Endothelial cell of umbilical vein (primary cell): ENCODE measurements around the gene ZFAND6. TPM values are rescaled to one million over a fixed set of nuclear protein-coding genes. Genes with fewer than 3 reads are reported as not detected.

ENCODE experiments used
- BruUV-seq: library from RNA; stranded (reverse); fragments of 400-500 nt; replicated peaks from 2 replicates; lab custom pipeline; 2021; lab: Mats Ljungman, UMichigan
- CTCF ChIA-PET: fragments of 300-600, 350-600 bp; sonication (Branson Sonifier 250); formaldehyde crosslinking; loops from one replicate; lab custom pipeline; 2021; ENCODE audit warnings: antibody characterized with exemption, inconsistent platforms; lab: Charles Lee
- POLR2A ChIA-PET: fragments of 300-600, 350-600 bp; sonication (Branson Sonifier 250); formaldehyde crosslinking; loops from one replicate; lab custom pipeline; 2021; ENCODE audit warnings: antibody characterized with exemption, inconsistent platforms; lab: Charles Lee
- DNase-seq: peaks from one replicate; pipeline ENCODE4 v3.0.0-alpha.2; 2011; ENCODE audit warnings: low read depth, low spot score
- FAIRE-seq: peaks from 2 replicates; lab custom pipeline; 2011; peaks lifted over from hg19 to GRCh38; lab: Jason Lieb, UNC
- H2AFZ ChIP-seq: 2 replicates; pipeline ENCODE4 v1.6.0; 2012; ENCODE audit warnings: low read depth, low read length, control low read depth, inconsistent platforms
- H3K27ac ChIP-seq: 2 replicates; pipeline ENCODE4 v1.5.1; 2011; ENCODE audit warnings: low read depth, mild to moderate bottlenecking, control low read depth, low read length, moderate library complexity; ENCODE audit not compliant: insufficient read depth
- H3K27me3 ChIP-seq, 2 experiments: 2 replicates each; pipeline versions ENCODE4 v1.6.0 to v1.6.1; 2011; ENCODE audit warnings: low read length in 2 of 2, mixed read lengths in 1 of 2; ENCODE audit not compliant: control insufficient read depth in 2 of 2, insufficient read depth in 2 of 2
- H3K36me3 ChIP-seq, 2 experiments: 2 replicates in 1 of 2; 3 replicates in 1 of 2; pipeline ENCODE4 v1.5.1; 2011; ENCODE audit warnings: low read length in 2 of 2, mild to moderate bottlenecking in 1 of 2, moderate library complexity in 1 of 2; ENCODE audit not compliant: control insufficient read depth in 2 of 2, insufficient read depth in 2 of 2; ENCODE audit errors: extremely low read depth in 1 of 2
- H3K4me1 ChIP-seq: 3 replicates; pipeline ENCODE4 v1.5.1; 2011; ENCODE audit warnings: mild to moderate bottlenecking, low read length; ENCODE audit not compliant: control insufficient read depth, insufficient read depth; ENCODE audit errors: extremely low read depth
- H3K4me2 ChIP-seq: 2 replicates; pipeline ENCODE4 v1.6.1; 2011; ENCODE audit warnings: low read length, control low read depth, mixed read lengths; ENCODE audit not compliant: insufficient read depth
- H3K4me3 ChIP-seq, 3 experiments: fragments of 200-600 bp in 1 of 3; sonication (generic), shearing (Covaris generic) in 1 of 3; replicated peaks in 1 of 3; 2 replicates each; pipeline ENCODE4 v1.5.1; 2011 to 2016; ENCODE audit warnings: control low read depth in 3 of 3, low read length in 3 of 3, mild to moderate bottlenecking in 2 of 3, inconsistent platforms in 1 of 3, low read depth in 1 of 3, moderate library complexity in 1 of 3; ENCODE audit not compliant: insufficient read depth in 1 of 3
- H3K79me2 ChIP-seq: 2 replicates; pipeline ENCODE4 v1.6.0; 2012; ENCODE audit warnings: low read length, inconsistent platforms; ENCODE audit not compliant: control insufficient read depth, insufficient read depth
- H3K9ac ChIP-seq: replicated peaks from 2 replicates; pipeline ENCODE3; 2011; ENCODE audit warnings: low read length, control low read depth; ENCODE audit not compliant: insufficient read depth; ENCODE audit errors: extremely low read depth
- H3K9me1 ChIP-seq: replicated peaks from 3 replicates; pipeline ENCODE4 v1.6.0; 2011; ENCODE audit warnings: mild to moderate bottlenecking, low read length; ENCODE audit not compliant: control insufficient read depth, insufficient read depth; ENCODE audit errors: extremely low read depth
- H3K9me3 ChIP-seq: replicated peaks from 2 replicates; pipeline ENCODE4 v1.5.1; 2012; ENCODE audit warnings: low read length, inconsistent platforms; ENCODE audit not compliant: control insufficient read depth, insufficient read depth
- H4K20me1 ChIP-seq: replicated peaks from 2 replicates; pipeline ENCODE3; 2011; ENCODE audit warnings: mild to moderate bottlenecking, low read length; ENCODE audit not compliant: control insufficient read depth, insufficient read depth; ENCODE audit errors: extremely low read depth
- EZH2 ChIP-seq: IDR thresholded peaks from 2 replicates; pipeline ENCODE4 v1.6.1; 2012; ENCODE audit warnings: borderline replicate concordance, low read depth, mild to moderate bottlenecking, moderate library complexity, low read length, inconsistent platforms; ENCODE audit not compliant: severe bottlenecking
- FOS ChIP-seq: IDR thresholded peaks from 2 replicates; pipeline ENCODE4 v1.6.1; 2011; ENCODE audit warnings: mild to moderate bottlenecking, low read length, moderate library complexity, borderline replicate concordance; ENCODE audit not compliant: insufficient read depth
- GATA2 ChIP-seq: IDR thresholded peaks from 2 replicates; pipeline ENCODE4 v1.7.0; 2011; ENCODE audit warnings: low read depth, mild to moderate bottlenecking, moderate library complexity, mixed read lengths, low read length; ENCODE audit not compliant: insufficient read length, insufficient read depth
- JUN ChIP-seq: IDR thresholded peaks from 2 replicates; pipeline ENCODE4 v1.6.1; 2011; ENCODE audit warnings: borderline replicate concordance, low read depth; ENCODE audit not compliant: insufficient read length, insufficient read depth
- MAX ChIP-seq: IDR thresholded peaks from 2 replicates; pipeline ENCODE4 v1.6.1; 2011; ENCODE audit not compliant: insufficient read depth, insufficient read length
- MYC ChIP-seq: IDR thresholded peaks from one replicate; pipeline ENCODE4 v1.6.1; 2011; ENCODE audit warnings: mild to moderate bottlenecking, low read depth, low read length
- POLR2A ChIP-seq: IDR thresholded peaks from 2 replicates; pipeline ENCODE4 v1.6.1; 2012; ENCODE audit warnings: low read depth, mild to moderate bottlenecking, control low read depth, low read length
- POLR2AphosphoS5 ChIP-seq: IDR thresholded peaks from 2 replicates; pipeline ENCODE4 v1.6.1; 2012; ENCODE audit warnings: low read depth, mild to moderate bottlenecking, control low read depth, low read length, moderate library complexity; ENCODE audit not compliant: insufficient read depth
- dilution Hi-C: fragments of 300-500 bp; cut with MboI; formaldehyde crosslinking; loops from one replicate; pipeline ENCODE4 v1.15.0; 2019; ENCODE audit warnings: low sequenced_read_pairs; ENCODE audit not compliant: extremely low pct_ligation_motif_present
- intact Hi-C: fragments of 100-400 bp; cut with micrococcal nuclease; formaldehyde crosslinking; loops from one replicate; pipeline ENCODE4 v1.10.0; 2022
- polyA plus RNA-seq, 4 experiments: library from polyadenylated mRNA; depleted of rRNA in 3 of 4; stranded (reverse) in 3 of 4; unstranded in 1 of 4; fragments of >200 nt; gene quantifications; 2 replicates each; pipeline versions ENCODE4 v1.2.1 to v1.2.3, GENCODE V29; 2011 to 2012; ENCODE audit warnings: missing spikeins in 1 of 4
- total RNA-seq: library from RNA; stranded (reverse); gene quantifications from 2 replicates; pipeline ENCODE4 v1.2.3, GENCODE V29; 2021
- TF ChIP-seq, protein P1 (sequence below), 2 donors: IDR thresholded peaks; 1 replicate in 1 of 2; 2 replicates in 1 of 2; pipeline ENCODE4 v1.5.1; 2011; ENCODE audit warnings: low read length in 2 of 2, mild to moderate bottlenecking in 2 of 2, moderate library complexity in 2 of 2, control low read depth in 1 of 2, inconsistent platforms in 1 of 2, low read depth in 1 of 2; ENCODE audit not compliant: insufficient read depth in 1 of 2; ENCODE audit errors: extremely low read depth in 1 of 2

ZFAND6 gene
- total and polyA plus RNA-seq, 2 donors (not counting 3 experiments of a cell fraction or from before 2014, with no cell fraction given), result 50.3 to 97.9 TPM

DNA sequence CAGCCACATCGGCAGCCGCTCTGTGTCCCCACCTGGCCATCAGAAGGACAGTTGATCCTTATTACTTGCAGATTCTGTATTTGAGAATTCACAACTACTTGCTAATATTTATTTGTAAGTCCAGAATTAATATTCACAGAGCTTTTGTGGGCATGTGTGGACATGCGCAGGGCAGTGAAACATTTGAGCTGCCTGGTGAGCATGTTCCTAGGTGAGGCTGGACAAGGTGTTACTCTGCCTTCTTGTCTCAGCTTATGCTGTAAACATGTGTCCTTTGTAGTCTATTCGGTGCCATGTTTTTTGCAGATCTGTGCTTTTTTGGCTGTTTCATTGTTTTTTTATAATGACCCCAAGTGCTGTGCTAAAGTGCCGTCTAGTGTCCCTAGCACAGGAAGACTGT lies 108.9 kb downstream of the ZFAND6 start:
- dilution Hi-C loops, result no loop called here
- Histone ChIP-seq H3K36me3 (no peaks in the 10 kb centered on the region), H3K4me3 (no peak overlapping the region), H3K4me2 (no peak overlapping the region), H3K27ac (no peak overlapping the region), H3K27me3 (no peaks in the 10 kb centered on the region), H3K79me2 (no peaks in the 10 kb centered on the region), H3K9ac (no peak overlapping the region), H3K9me3 (no peaks in the 10 kb centered on the region), H3K4me1 (no peaks in the 10 kb centered on the region), H2AFZ (no peak overlapping the region), H3K9me1 (no peaks in the 10 kb centered on the region), H4K20me1 (no peaks in the 10 kb centered on the region)
- no TSS peak for BruUV-seq
- DNase-seq (no peak), FAIRE-seq (no peak)
- CTCF ChIA-PET, result interaction anchor here (0.7 kb wide), 1 partner anchor 12 kb away, joined by 4 read pairs; no protein-coding TSS in a partner anchor
- intact Hi-C loops, result no loop called here
- no peak for TF ChIP-seq POLR2AphosphoS5
- no peak for TF ChIP-seq EZH2
- no peak for TF ChIP-seq POLR2A
- no peak for TF ChIP-seq FOS
- TF ChIP-seq GATA2, result no peak
- no peak for TF ChIP-seq MYC
- POLR2A ChIA-PET, result no interaction called here

DNA sequence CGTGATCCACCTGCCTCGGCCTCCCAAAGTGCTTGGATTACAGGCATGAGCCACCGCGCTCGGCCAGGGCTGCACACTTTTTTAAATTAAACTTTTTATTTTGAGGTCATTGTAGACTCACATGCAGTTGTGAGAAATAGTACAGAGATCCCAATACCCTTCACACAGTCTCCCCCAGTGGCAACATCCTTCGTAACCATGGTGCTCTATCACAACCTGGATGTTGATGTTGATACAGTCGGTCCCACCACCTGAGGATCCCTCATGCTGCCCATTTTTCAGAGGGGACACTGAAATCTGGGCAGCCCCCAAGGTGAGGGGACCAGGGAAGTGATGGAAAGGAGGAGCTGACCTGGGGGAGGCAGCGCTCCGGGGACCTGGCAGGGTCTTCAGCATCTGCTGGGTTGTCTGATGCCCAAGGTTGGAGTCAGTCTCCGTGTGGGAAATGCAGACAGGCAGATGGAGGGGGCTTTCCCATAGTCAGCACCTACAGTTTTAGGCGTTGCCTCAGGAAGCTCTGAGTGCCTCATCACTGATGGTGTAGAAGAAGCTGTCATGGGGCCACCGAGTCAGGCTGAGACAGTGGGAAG lies 110.4 kb downstream of the ZFAND6 start:
- Histone ChIP-seq H4K20me1 (no peaks in the 10 kb centered on the region), H3K4me3 (no peak overlapping the region), H3K79me2 (no peaks in the 10 kb centered on the region), H3K4me1 (peaks cover 3% of the 10 kb centered on the region), H3K27ac (no peak overlapping the region), H3K9me3 (no peaks in the 10 kb centered on the region), H2AFZ (no peak overlapping the region), H3K4me2 (no peak overlapping the region), H3K36me3 (no peaks in the 10 kb centered on the region), H3K27me3 (no peaks in the 10 kb centered on the region), H3K9me1 (no peaks in the 10 kb centered on the region), H3K9ac (no peak overlapping the region)
- BruUV-seq, result no TSS peak
- FAIRE-seq, result no peak
- intact Hi-C loops, result loop anchor here (5.0 to 10.0 kb wide), 2 partner anchors 78 to 785 kb away; no protein-coding TSS in a partner anchor
- TF ChIP-seq, protein P1, sequence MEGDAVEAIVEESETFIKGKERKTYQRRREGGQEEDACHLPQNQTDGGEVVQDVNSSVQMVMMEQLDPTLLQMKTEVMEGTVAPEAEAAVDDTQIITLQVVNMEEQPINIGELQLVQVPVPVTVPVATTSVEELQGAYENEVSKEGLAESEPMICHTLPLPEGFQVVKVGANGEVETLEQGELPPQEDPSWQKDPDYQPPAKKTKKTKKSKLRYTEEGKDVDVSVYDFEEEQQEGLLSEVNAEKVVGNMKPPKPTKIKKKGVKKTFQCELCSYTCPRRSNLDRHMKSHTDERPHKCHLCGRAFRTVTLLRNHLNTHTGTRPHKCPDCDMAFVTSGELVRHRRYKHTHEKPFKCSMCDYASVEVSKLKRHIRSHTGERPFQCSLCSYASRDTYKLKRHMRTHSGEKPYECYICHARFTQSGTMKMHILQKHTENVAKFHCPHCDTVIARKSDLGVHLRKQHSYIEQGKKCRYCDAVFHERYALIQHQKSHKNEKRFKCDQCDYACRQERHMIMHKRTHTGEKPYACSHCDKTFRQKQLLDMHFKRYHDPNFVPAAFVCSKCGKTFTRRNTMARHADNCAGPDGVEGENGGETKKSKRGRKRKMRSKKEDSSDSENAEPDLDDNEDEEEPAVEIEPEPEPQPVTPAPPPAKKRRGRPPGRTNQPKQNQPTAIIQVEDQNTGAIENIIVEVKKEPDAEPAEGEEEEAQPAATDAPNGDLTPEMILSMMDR (IDR thresholded peaks at IDR 0.05; ENCODE audit: extremely low read depth in 1 of 2, insufficient read depth in 1 of 2, low read depth in 1 of 2, low read length in 2 of 2), result no peak
- TF ChIP-seq GATA2 (no peak), MYC (no peak), MAX (no peak), POLR2A (no peak), JUN (no peak), FOS (no peak), EZH2 (no peak), POLR2AphosphoS5 (no peak)
- DNase-seq, result no peak
- dilution Hi-C loops, result no loop called here
- CTCF ChIA-PET, result no interaction called here
- POLR2A ChIA-PET, result no interaction called here
